Loucy (cell line): ENCODE data around the gene MEIS1.

Experiments used
- CTCF ChIP-seq: fragments of 200-600 bp; sonication (generic); conservative IDR thresholded peaks from 2 replicates; pipeline ENCODE4 v1.5.1; 2014; ENCODE audit warnings: mild to moderate bottlenecking, antibody characterized with exemption, low read length
- EZH2phosphoT487 ChIP-seq: fragments of 200-600 bp; IDR thresholded peaks from 2 replicates; pipeline ENCODE4 v1.6.1; 2018; ENCODE audit warnings: antibody characterized with exemption, mild to moderate bottlenecking, moderate library complexity, borderline replicate concordance

GRCh38 chr2:66461001-66461663 is 26.2 kb downstream of the MEIS1 start:
- no peak for TF ChIP-seq EZH2phosphoT487
- TF ChIP-seq CTCF, result no peak
